ENCODE measurements around the gene MLF1. TPM values are rescaled to one million over a fixed set of nuclear protein-coding genes. Genes with fewer than 3 reads are reported as not detected.

MLF1 gene
- polyA plus RNA-seq, 1 of the 3 experiments (the other 2 are of a cell fraction), result 8.2 TPM

DNA sequence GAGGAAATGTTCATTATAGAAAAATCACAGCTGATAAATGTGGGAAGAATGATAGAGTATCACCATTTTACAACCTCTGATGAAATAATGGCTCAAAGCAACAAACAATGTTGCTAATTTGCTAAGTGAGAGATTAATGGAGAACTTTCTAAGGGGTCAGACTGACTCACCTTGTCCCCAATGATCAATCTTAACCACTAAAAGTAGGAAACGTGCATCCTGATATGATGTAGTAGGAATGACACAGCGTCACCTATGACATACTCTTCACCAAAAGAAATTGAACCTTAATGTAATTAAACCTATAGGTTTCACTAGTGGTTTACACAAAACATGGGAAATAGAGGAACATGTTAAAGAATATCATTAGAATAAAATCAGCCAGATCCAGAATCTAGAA lies 35.1 kb upstream of the MLF1 start:
- H3K4me2 ChIP-seq, result no peak overlapping the region
- H3K9me2 ChIP-seq, result no peaks in the 10 kb centered on the region
- CTCF ChIA-PET, result interaction anchor here (0.6 kb wide), 1 partner anchor 8 kb away, joined by 3 read pairs; no protein-coding TSS in a partner anchor
- H3K36me3 ChIP-seq (replicated peaks in 1 of 2; ENCODE audit: control insufficient read depth in 1 of 2, insufficient read depth in 2 of 2, low read length in 1 of 2), result peaks cover 0 to 4% of the 10 kb centered on the region in 2 experiments
- H4K20me1 ChIP-seq (ENCODE audit: insufficient read depth), result no peaks in the 10 kb centered on the region
- POLR2A ChIA-PET, result no interaction called here
- no peak overlapping the region for H3K27ac ChIP-seq (ENCODE audit: low read depth in 2 of 2, low read length in 1 of 2)
- H3F3A ChIP-seq (replicated peaks; ENCODE audit: insufficient read depth), result peaks cover 5% of the 10 kb centered on the region
- H2AFZ ChIP-seq (ENCODE audit: low read depth), result no peak overlapping the region
- TF ChIP-seq, protein P1, sequence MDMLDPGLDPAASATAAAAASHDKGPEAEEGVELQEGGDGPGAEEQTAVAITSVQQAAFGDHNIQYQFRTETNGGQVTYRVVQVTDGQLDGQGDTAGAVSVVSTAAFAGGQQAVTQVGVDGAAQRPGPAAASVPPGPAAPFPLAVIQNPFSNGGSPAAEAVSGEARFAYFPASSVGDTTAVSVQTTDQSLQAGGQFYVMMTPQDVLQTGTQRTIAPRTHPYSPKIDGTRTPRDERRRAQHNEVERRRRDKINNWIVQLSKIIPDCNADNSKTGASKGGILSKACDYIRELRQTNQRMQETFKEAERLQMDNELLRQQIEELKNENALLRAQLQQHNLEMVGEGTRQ (IDR thresholded peaks at IDR 0.05; ENCODE audit: borderline replicate concordance, low read depth, low read length), result no peak
- TF ChIP-seq MEF2A (IDR thresholded peaks at IDR 0.05; ENCODE audit: borderline replicate concordance, low read depth) (no peak), FOSL2 (IDR thresholded peaks at IDR 0.05; ENCODE audit: borderline replicate concordance, low read depth) (no peak), TCF12 (IDR thresholded peaks at IDR 0.05) (no peak), FOXM1 (IDR thresholded peaks at IDR 0.05; ENCODE audit: low read depth) (no peak), RAD21 (IDR thresholded peaks at IDR 0.05; ENCODE audit: low read length) (no peak), RFX5 (IDR thresholded peaks at IDR 0.05; ENCODE audit: low read length) (no peak), EP300 (IDR thresholded peaks at IDR 0.05; ENCODE audit: borderline replicate concordance in 1 of 2, low read depth in 1 of 2, low read length in 1 of 2) (no peak)
- TF ChIP-seq, protein P2, sequence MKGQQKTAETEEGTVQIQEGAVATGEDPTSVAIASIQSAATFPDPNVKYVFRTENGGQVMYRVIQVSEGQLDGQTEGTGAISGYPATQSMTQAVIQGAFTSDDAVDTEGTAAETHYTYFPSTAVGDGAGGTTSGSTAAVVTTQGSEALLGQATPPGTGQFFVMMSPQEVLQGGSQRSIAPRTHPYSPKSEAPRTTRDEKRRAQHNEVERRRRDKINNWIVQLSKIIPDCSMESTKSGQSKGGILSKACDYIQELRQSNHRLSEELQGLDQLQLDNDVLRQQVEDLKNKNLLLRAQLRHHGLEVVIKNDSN (IDR thresholded peaks at IDR 0.05; ENCODE audit: borderline replicate concordance, low read depth), result no peak
- TF ChIP-seq, protein P3, sequence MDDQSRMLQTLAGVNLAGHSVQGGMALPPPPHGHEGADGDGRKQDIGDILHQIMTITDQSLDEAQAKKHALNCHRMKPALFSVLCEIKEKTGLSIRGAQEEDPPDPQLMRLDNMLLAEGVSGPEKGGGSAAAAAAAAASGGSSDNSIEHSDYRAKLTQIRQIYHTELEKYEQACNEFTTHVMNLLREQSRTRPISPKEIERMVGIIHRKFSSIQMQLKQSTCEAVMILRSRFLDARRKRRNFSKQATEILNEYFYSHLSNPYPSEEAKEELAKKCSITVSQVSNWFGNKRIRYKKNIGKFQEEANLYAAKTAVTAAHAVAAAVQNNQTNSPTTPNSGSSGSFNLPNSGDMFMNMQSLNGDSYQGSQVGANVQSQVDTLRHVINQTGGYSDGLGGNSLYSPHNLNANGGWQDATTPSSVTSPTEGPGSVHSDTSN (IDR thresholded peaks at IDR 0.05), result no peak
- peaks cover 0 to 4% of the 10 kb centered on the region in 2 experiments; a peak in 2 of 4 replicates for H3K4me1 ChIP-seq (ENCODE audit: control insufficient read depth in 1 of 2, insufficient read depth in 2 of 2, low read depth in 1 of 2, low read length in 1 of 2)
- DNase-seq, result no peak
- no peaks in the 10 kb centered on the region for H3K27me3 ChIP-seq (ENCODE audit: insufficient read depth)
- H3K9me3 ChIP-seq, result no peaks in the 10 kb centered on the region
- H3K9ac ChIP-seq, result no peak overlapping the region
- no peak overlapping the region for H3K4me3 ChIP-seq (ENCODE audit: low read depth in 2 of 2, low read length in 1 of 2)
- 88% methylated on average over 2 of the region's 2 CpGs for WGBS (ENCODE audit: low lambda C conversion rate)
- H3K79me2 ChIP-seq (ENCODE audit: insufficient read depth), result no peaks in the 10 kb centered on the region

DNA sequence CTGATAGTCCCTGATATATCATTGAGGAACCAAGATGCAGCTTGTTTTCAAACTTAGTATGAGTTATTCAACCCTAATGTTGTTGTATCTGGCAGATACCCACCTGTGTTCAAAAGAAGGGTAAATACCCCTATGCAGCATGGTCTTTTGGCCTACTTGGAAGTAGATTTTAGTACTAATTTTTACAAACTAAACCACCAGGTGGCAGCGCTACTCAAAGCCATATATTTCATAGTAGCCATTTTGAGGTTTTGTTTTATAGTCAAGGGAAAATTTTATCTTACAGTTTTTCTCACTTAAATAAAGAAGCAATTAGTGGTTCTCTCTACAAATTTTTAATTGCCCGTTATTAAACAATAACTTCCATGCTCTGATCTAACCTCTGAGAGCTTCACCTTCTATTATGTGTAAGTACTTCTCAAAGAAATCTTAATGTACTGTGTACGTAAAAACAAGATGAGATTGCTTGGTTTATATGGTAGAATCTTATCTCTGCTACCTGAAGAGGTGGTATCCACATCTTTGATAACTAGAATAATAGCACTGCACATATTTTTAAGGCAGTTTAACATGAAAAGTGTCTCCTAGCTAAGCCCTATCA lies 31.5 kb upstream of the MLF1 start:
- H3K27me3 ChIP-seq (ENCODE audit: insufficient read depth), result no peaks in the 10 kb centered on the region
- WGBS (ENCODE audit: low lambda C conversion rate), result 58% methylated on average over 3 of the region's 3 CpGs
- ChIA-PET CTCF (interaction anchor here (0.7 to 3.0 kb wide), 23 partner anchors 8 to 1006 kb away, joined by 3 to 10 read pairs (median 4); partner anchors contain the start of gene GFM1), POLR2A (interaction anchor here (0.8 kb wide), 1 partner anchor 105 kb away, joined by 5 read pairs; the partner anchor contains the start of gene GFM1)
- TF ChIP-seq SMC3 (IDR thresholded peaks at IDR 0.05; ENCODE audit: low read depth, low read length), result peak; percentile 40; the same call in 1 of the 2 replicates
- peak; percentile 77; the same call in 1 of the 2 replicates for TF ChIP-seq YY1 (IDR thresholded peaks at IDR 0.05; ENCODE audit: low read depth)
- TF ChIP-seq, protein P4, sequence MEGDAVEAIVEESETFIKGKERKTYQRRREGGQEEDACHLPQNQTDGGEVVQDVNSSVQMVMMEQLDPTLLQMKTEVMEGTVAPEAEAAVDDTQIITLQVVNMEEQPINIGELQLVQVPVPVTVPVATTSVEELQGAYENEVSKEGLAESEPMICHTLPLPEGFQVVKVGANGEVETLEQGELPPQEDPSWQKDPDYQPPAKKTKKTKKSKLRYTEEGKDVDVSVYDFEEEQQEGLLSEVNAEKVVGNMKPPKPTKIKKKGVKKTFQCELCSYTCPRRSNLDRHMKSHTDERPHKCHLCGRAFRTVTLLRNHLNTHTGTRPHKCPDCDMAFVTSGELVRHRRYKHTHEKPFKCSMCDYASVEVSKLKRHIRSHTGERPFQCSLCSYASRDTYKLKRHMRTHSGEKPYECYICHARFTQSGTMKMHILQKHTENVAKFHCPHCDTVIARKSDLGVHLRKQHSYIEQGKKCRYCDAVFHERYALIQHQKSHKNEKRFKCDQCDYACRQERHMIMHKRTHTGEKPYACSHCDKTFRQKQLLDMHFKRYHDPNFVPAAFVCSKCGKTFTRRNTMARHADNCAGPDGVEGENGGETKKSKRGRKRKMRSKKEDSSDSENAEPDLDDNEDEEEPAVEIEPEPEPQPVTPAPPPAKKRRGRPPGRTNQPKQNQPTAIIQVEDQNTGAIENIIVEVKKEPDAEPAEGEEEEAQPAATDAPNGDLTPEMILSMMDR (IDR thresholded peaks at IDR 0.05), result peak; percentile 74
- no peak for TF ChIP-seq EP300 (IDR thresholded peaks at IDR 0.05; ENCODE audit: borderline replicate concordance in 1 of 2, low read depth in 1 of 2, low read length in 1 of 2)
- no peak for TF ChIP-seq RFX5 (IDR thresholded peaks at IDR 0.05; ENCODE audit: low read length)
- TF ChIP-seq RAD21 (IDR thresholded peaks at IDR 0.05; ENCODE audit: low read length), result peak; percentile 62
- TF ChIP-seq, protein P1 (IDR thresholded peaks at IDR 0.05; ENCODE audit: borderline replicate concordance, low read depth, low read length), result no peak
- TF ChIP-seq, protein P5, sequence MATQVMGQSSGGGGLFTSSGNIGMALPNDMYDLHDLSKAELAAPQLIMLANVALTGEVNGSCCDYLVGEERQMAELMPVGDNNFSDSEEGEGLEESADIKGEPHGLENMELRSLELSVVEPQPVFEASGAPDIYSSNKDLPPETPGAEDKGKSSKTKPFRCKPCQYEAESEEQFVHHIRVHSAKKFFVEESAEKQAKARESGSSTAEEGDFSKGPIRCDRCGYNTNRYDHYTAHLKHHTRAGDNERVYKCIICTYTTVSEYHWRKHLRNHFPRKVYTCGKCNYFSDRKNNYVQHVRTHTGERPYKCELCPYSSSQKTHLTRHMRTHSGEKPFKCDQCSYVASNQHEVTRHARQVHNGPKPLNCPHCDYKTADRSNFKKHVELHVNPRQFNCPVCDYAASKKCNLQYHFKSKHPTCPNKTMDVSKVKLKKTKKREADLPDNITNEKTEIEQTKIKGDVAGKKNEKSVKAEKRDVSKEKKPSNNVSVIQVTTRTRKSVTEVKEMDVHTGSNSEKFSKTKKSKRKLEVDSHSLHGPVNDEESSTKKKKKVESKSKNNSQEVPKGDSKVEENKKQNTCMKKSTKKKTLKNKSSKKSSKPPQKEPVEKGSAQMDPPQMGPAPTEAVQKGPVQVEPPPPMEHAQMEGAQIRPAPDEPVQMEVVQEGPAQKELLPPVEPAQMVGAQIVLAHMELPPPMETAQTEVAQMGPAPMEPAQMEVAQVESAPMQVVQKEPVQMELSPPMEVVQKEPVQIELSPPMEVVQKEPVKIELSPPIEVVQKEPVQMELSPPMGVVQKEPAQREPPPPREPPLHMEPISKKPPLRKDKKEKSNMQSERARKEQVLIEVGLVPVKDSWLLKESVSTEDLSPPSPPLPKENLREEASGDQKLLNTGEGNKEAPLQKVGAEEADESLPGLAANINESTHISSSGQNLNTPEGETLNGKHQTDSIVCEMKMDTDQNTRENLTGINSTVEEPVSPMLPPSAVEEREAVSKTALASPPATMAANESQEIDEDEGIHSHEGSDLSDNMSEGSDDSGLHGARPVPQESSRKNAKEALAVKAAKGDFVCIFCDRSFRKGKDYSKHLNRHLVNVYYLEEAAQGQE (IDR thresholded peaks at IDR 0.05; ENCODE audit: low read depth, low read length), result no peak
- no peaks in the 10 kb centered on the region for H3K9me3 ChIP-seq
- no peaks in the 10 kb centered on the region for H3F3A ChIP-seq (replicated peaks; ENCODE audit: insufficient read depth)
- peak; percentile 27 for DNase-seq
- H3K27ac ChIP-seq (ENCODE audit: low read depth in 2 of 2, low read length in 1 of 2), result no peak overlapping the region; a peak in 1 of 4 replicates
- no peak overlapping the region for H3K4me3 ChIP-seq (ENCODE audit: low read depth in 2 of 2, low read length in 1 of 2)
- peak overlapping the region; percentile 80 for H2AFZ ChIP-seq (ENCODE audit: low read depth)
- no peaks in the 10 kb centered on the region for H3K4me1 ChIP-seq (ENCODE audit: control insufficient read depth in 1 of 2, insufficient read depth in 2 of 2, low read depth in 1 of 2, low read length in 1 of 2)
- H3K36me3 ChIP-seq (replicated peaks in 1 of 2; ENCODE audit: control insufficient read depth in 1 of 2, insufficient read depth in 2 of 2, low read length in 1 of 2), result peaks cover 14 to 15% of the 10 kb centered on the region in 2 experiments
- H3K4me2 ChIP-seq, result no peak overlapping the region
- H3K79me2 ChIP-seq (ENCODE audit: insufficient read depth), result no peaks in the 10 kb centered on the region
- no peak overlapping the region for H3K9ac ChIP-seq
- no peaks in the 10 kb centered on the region for H3K9me2 ChIP-seq
- H4K20me1 ChIP-seq (ENCODE audit: insufficient read depth), result no peaks in the 10 kb centered on the region

All from SK-N-SH (cell line).